ENCODE measurements around the gene ENSA. TPM values are rescaled to one million over a fixed set of nuclear protein-coding genes. Genes with fewer than 3 reads are reported as not detected.
"Not testable (repeated sequence)": the region's sequence is repeated elsewhere in the genome, so short reads cannot be mapped to it uniquely, and the experiment has no call there.

Gene ENSA
- total RNA-seq, 4 donors from 2014 or later = 111 to 174 (median 158) TPM

- WGBS, 2 donors (ENCODE audit: low coverage in 1 of 2) = 0% methylated on average over 4 to 9 of the region's 9 CpGs
- Histone ChIP-seq H3K4me3 (peak overlapping the region; percentile 59 to 77 (median 68)), H3K27me3 (no peaks in the 10 kb centered on the region), H3K4me1 (peaks cover 4 to 22% (median 16%) of the 10 kb centered on the region in 4 donors), H3K9me3 (no peaks in the 10 kb centered on the region), H3K27ac (peak overlapping the region; percentile 91 to 99 (median 97)), H3K36me3 (peaks cover 0 to 32% (median 14%) of the 10 kb centered on the region in 4 donors)
- in situ Hi-C loops (cut with MboI; ENCODE audit: low pct_ligation_motif_present in 1 of 4, low pct_unique_long_range_greater_than_20kb in 1 of 4, low sequenced_read_pairs in 3 of 4) = loop anchor here in 1 of 4 donors (25.0 kb wide), 1 partner anchor 184 kb away; the partner anchor contains the start of gene CTSK
- no peak for TF ChIP-seq CTCF (IDR thresholded peaks at IDR 0.05)
- TF ChIP-seq POLR2A (IDR thresholded peaks at IDR 0.05) = no peak
- no peak for TF ChIP-seq EP300 (IDR thresholded peaks at IDR 0.05; ENCODE audit: low read depth)
- TF ChIP-seq POLR2AphosphoS5 (IDR thresholded peaks at IDR 0.05) = no peak
- intact Hi-C loops (cut with DNase I; ENCODE audit: low total_unique reads) = no loop called here
- DNase-seq = no peak
Observed at GRCh38 chr1:150628766-150629114, 672 bp downstream of the ENSA start.

- no peaks in the 10 kb centered on the region for H3K27me3 ChIP-seq
- no peak for DNase-seq
- TF ChIP-seq EP300 (IDR thresholded peaks at IDR 0.05; ENCODE audit: low read depth) (no peak), POLR2A (IDR thresholded peaks at IDR 0.05) (no peak), POLR2AphosphoS5 (IDR thresholded peaks at IDR 0.05) (no peak), CTCF (IDR thresholded peaks at IDR 0.05) (no peak)
- H3K9me3 ChIP-seq = no peaks in the 10 kb centered on the region
- H3K36me3 ChIP-seq = peaks cover 0 to 34% (median 16%) of the 10 kb centered on the region in 4 donors
- 67 to 79% methylated on average over 5 of the region's 5 CpGs for WGBS, 2 donors (ENCODE audit: low coverage in 1 of 2)
- H3K27ac ChIP-seq = peak overlapping the region; percentile 91 to 99 (median 97)
- intact Hi-C loops (cut with DNase I; ENCODE audit: low total_unique reads) (no loop called here), in situ Hi-C loops (cut with MboI; ENCODE audit: low pct_ligation_motif_present in 1 of 4, low pct_unique_long_range_greater_than_20kb in 1 of 4, low sequenced_read_pairs in 3 of 4) (loop anchor here in 1 of 4 donors (25.0 kb wide), 1 partner anchor 184 kb away; the partner anchor contains the start of gene CTSK)
- H3K4me1 ChIP-seq = peaks cover 4 to 23% (median 16%) of the 10 kb centered on the region in 4 donors
- peak overlapping the region in 2 of 4 donors; percentile 69 to 77 for H3K4me3 ChIP-seq
Observed at GRCh38 chr1:150627826-150628410, 1.5 kb downstream of the ENSA start.

DNA sequence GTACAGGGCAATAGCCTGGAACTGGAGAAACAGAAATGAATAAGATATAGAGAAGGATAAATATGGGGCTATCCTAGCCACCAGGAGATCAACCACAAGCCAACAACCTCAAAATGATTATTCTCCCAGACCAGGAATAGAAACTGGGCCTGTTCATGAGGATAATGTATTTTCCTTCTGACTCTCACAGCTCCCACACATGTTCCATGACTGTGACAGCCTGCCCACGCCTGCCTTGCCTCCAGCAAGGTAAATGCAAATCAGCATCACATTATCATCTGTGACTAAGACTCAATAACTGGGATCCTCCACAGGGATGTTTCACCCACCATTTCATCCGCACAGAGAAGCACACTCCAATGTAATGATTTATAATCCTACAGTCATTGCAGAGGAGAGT is 3.3 kb downstream of the ENSA start:
- WGBS, 2 donors (ENCODE audit: low coverage in 1 of 2) = 72 to 88% methylated on average over 2 of the region's 2 CpGs
- no peak for DNase-seq
- intact Hi-C loops (cut with DNase I; ENCODE audit: low total_unique reads) = no loop called here
- in situ Hi-C loops (cut with MboI; ENCODE audit: low pct_ligation_motif_present in 1 of 4, low pct_unique_long_range_greater_than_20kb in 1 of 4, low sequenced_read_pairs in 3 of 4) = loop anchor here in 1 of 4 donors (25.0 kb wide), 1 partner anchor 186 kb away; the partner anchor contains the start of gene CTSK
- H3K9me3 ChIP-seq = no peaks in the 10 kb centered on the region
- peaks cover 0 to 38% (median 19%) of the 10 kb centered on the region in 4 donors for H3K36me3 ChIP-seq
- H3K27ac ChIP-seq = no peak overlapping the region
- TF ChIP-seq POLR2A (IDR thresholded peaks at IDR 0.05) = no peak
- TF ChIP-seq POLR2AphosphoS5 (IDR thresholded peaks at IDR 0.05) = no peak
- no peak for TF ChIP-seq CTCF (IDR thresholded peaks at IDR 0.05)
- TF ChIP-seq EP300 (IDR thresholded peaks at IDR 0.05; ENCODE audit: low read depth) = no peak
- H3K27me3 ChIP-seq = no peaks in the 10 kb centered on the region
- no peak overlapping the region for H3K4me3 ChIP-seq
- peaks cover 9 to 41% (median 22%) of the 10 kb centered on the region in 4 donors for H3K4me1 ChIP-seq

DNA sequence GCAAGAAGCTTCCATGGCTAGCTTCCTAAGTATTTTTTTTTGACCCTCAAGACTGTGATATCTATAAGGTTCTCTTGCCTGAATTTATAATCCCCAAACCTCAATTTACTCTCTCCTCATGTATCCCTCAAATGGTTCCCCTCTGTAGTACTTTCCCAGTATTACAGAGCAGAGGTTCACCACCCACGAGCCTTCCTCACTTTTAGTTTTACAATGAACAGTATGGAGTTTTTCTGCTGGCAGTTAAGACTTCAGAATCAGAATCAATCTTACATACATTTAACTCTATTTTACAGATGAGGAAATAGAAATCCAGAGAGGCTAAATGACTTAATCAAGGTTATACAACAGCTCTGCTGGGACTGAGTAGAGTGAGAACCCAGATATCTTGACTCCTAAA is 4.9 kb downstream of the ENSA start:
- 58 to 75% methylated on average over 1 of the region's 1 CpG for WGBS, 2 donors (ENCODE audit: low coverage in 1 of 2)
- H3K36me3 ChIP-seq = peaks cover 0 to 46% (median 19%) of the 10 kb centered on the region in 4 donors
- H3K27ac ChIP-seq; H3K9me3 ChIP-seq; DNase-seq; H3K27me3 ChIP-seq; intact Hi-C loops (cut with DNase I; ENCODE audit: low total_unique reads); H3K4me3 ChIP-seq; in situ Hi-C loops (cut with MboI; ENCODE audit: low pct_ligation_motif_present in 1 of 4, low pct_unique_long_range_greater_than_20kb in 1 of 4, low sequenced_read_pairs in 3 of 4): not testable (repeated sequence)
- H3K4me1 ChIP-seq = peaks cover 18 to 49% (median 32%) of the 10 kb centered on the region in 4 donors

- DNase-seq; H3K4me3 ChIP-seq; H3K27me3 ChIP-seq; H3K9me3 ChIP-seq; intact Hi-C loops (cut with DNase I; ENCODE audit: low total_unique reads); H3K27ac ChIP-seq; in situ Hi-C loops (cut with MboI; ENCODE audit: low pct_ligation_motif_present in 1 of 4, low pct_unique_long_range_greater_than_20kb in 1 of 4, low sequenced_read_pairs in 3 of 4): not testable (repeated sequence)
- Histone ChIP-seq H3K4me1 (peaks cover 18 to 52% (median 34%) of the 10 kb centered on the region in 4 donors), H3K36me3 (peaks cover 0 to 46% (median 19%) of the 10 kb centered on the region in 4 donors)
- WGBS, 2 donors (ENCODE audit: low coverage in 1 of 2) = 88% methylated on average over 1 of the region's 1 CpG; no CpG with 5 or more reads in 1 of the 2 donors
Observed at GRCh38 chr1:150624134-150624533, 5.3 kb downstream of the ENSA start.

Measured in transverse colon (tissue), 4 donors.